Sigmoid colon (tissue), 7 donors: ENCODE results near the gene NRP2. TPM values are rescaled to one million over a fixed set of nuclear protein-coding genes. Genes with fewer than 3 reads are reported as not detected.
A peak's percentile ranks its signal among the peaks of the same experiment; 100 is the strongest.

Source experiments
- DNase-seq: peaks from one replicate; pipeline ENCODE4 v3.0.0-alpha.2; 2019
- H3K27ac ChIP-seq, 4 donors: fragments of 200-600 bp; sonication (generic); one replicate each; pipeline ENCODE4 v1.5.1; 2016 to 2019; ENCODE audit warnings: mild to moderate bottlenecking in 1 of 4
- H3K27me3 ChIP-seq, 3 donors: fragments of 200-600 bp; sonication (generic); one replicate each; pipeline ENCODE4 v1.5.1; 2019; ENCODE audit warnings: mild to moderate bottlenecking in 1 of 3
- H3K36me3 ChIP-seq, 4 donors: fragments of 200-600 bp; sonication (generic); one replicate each; pipeline ENCODE4 v1.5.1; 2016 to 2019
- H3K4me1 ChIP-seq, 4 donors: fragments of 200-600 bp; sonication (generic); one replicate each; pipeline ENCODE4 v1.5.1; 2017 to 2019
- H3K4me3 ChIP-seq, 4 donors: fragments of 200-600 bp; sonication (generic); one replicate each; pipeline ENCODE4 v1.5.1; 2017 to 2019; ENCODE audit warnings: mild to moderate bottlenecking in 2 of 4, moderate library complexity in 1 of 4
- H3K9me3 ChIP-seq, 4 donors: fragments of 200-600 bp in 3 of 4; sonication (generic) in 3 of 4; one replicate each; pipeline versions ENCODE4 v1.5.1 to v1.6.1; 2013 to 2019
- EP300 ChIP-seq, 4 donors: sonication (generic); formaldehyde crosslinking; IDR thresholded peaks; one replicate each; pipeline ENCODE4 v1.6.1; 2017; ENCODE audit warnings: antibody characterized with exemption in 4 of 4
- POLR2A ChIP-seq, 2 donors: fragments of 450-650 bp; IDR thresholded peaks; one replicate each; pipeline ENCODE4 v1.6.1; 2016; ENCODE audit warnings: antibody characterized with exemption in 2 of 2, mild to moderate bottlenecking in 2 of 2, moderate library complexity in 2 of 2
- POLR2AphosphoS5 ChIP-seq, 4 donors: sonication (generic); formaldehyde crosslinking; IDR thresholded peaks; one replicate each; pipeline ENCODE4 v1.6.1; 2017; ENCODE audit warnings: antibody characterized with exemption in 4 of 4
- WGBS, 2 donors: extraction: QIAGEN DNeasy Blood & Tissue Kit; methylation state at CpG; one replicate each; pipeline ENCODE4 v1.1.7; 2013; 5-methylcytosine and 5-hydroxymethylcytosine counted together
- intact Hi-C: fragments of 100-400 bp; cut with DNase I; formaldehyde crosslinking; loops from one replicate; pipeline ENCODE4 v1.15.1; 2023
- polyA plus RNA-seq, 3 donors: library from polyadenylated mRNA; stranded (reverse); fragments of 200-250 nt; gene quantifications; one replicate each; pipeline ENCODE4 v1.2.3, GENCODE V29; 2013
- total RNA-seq, 4 donors: library from RNA; depleted of rRNA; stranded (reverse); fragments of >200 nt; gene quantifications; one replicate each; pipeline ENCODE4 v1.1.0, GENCODE V29; 2016
- TF ChIP-seq, protein P1 (sequence below), 4 experiments: fragments of 450-650 bp in 3 of 4; fragments of 200-600 bp in 1 of 4; IDR thresholded peaks; one replicate each; pipeline ENCODE4 v1.5.1; 2016 to 2019; ENCODE audit warnings: antibody characterized with exemption in 4 of 4, mild to moderate bottlenecking in 3 of 4, moderate library complexity in 2 of 4
- donor health status: healthy with polysubstance abuse.
- donor health status: Bipolar disorder and iron deficiency.
- donor health status: healthy.

NRP2 gene
- total and polyA plus RNA-seq, 7 donors: 2.5 to 348 (median 207) TPM

DNA sequence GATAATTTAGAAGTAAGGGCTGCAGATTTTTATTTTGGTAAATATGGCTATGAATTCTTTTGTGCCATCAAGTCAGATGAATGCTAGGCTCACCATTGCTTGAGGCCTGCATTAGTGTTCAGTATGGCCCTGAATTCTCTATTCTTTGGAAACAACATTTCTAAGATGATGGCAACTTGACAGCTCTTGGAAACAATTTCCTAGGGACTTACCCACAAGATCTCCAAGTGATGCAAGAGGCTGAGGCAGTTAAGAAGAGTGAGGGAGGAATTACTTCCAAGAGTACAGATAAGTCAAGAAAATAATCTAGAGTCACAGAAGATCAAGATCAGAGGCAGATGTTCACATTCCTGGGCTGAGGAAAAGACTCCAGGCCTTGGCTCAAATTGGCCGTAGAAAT, 129.1 kb downstream of the NRP2 start:
- WGBS, 2 donors: 90 to 93% methylated on average over 1 of the region's 1 CpG
- TF ChIP-seq, protein P1, sequence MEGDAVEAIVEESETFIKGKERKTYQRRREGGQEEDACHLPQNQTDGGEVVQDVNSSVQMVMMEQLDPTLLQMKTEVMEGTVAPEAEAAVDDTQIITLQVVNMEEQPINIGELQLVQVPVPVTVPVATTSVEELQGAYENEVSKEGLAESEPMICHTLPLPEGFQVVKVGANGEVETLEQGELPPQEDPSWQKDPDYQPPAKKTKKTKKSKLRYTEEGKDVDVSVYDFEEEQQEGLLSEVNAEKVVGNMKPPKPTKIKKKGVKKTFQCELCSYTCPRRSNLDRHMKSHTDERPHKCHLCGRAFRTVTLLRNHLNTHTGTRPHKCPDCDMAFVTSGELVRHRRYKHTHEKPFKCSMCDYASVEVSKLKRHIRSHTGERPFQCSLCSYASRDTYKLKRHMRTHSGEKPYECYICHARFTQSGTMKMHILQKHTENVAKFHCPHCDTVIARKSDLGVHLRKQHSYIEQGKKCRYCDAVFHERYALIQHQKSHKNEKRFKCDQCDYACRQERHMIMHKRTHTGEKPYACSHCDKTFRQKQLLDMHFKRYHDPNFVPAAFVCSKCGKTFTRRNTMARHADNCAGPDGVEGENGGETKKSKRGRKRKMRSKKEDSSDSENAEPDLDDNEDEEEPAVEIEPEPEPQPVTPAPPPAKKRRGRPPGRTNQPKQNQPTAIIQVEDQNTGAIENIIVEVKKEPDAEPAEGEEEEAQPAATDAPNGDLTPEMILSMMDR (IDR thresholded peaks at IDR 0.05): no peak
- no peak for TF ChIP-seq POLR2AphosphoS5 (IDR thresholded peaks at IDR 0.05)
- TF ChIP-seq POLR2A (IDR thresholded peaks at IDR 0.05): no peak
- TF ChIP-seq EP300 (IDR thresholded peaks at IDR 0.05): no peak
- peak overlapping the region in 1 of 4 donors; percentile 11 for H3K27ac ChIP-seq
- H3K4me3 ChIP-seq: no peak overlapping the region
- no peaks in the 10 kb centered on the region for H3K36me3 ChIP-seq
- no peak for DNase-seq
- H3K4me1 ChIP-seq: peaks cover 0 to 26% (median 14%) of the 10 kb centered on the region in 4 donors
- intact Hi-C loops: no loop called here
- H3K9me3 ChIP-seq: no peaks in the 10 kb centered on the region
- no peaks in the 10 kb centered on the region for H3K27me3 ChIP-seq

DNA sequence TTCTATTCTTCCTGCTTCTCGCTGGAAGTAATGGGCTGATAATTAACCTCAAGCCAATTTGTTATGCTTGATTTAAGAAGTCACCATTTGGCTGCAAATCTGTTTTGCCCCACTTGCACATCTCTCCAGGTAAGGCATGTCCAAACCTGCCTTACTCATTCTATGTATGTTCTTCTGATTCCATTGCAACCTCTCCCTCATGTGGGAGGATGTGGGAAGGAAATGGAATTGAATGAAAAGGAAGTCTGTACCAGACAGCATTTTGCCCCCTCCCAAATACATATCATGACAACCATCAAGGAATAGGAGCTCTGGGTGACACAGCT, 131.7 kb downstream of the NRP2 start:
- 62 to 68% methylated on average over 1 of the region's 1 CpG for WGBS, 2 donors
- H3K4me1 ChIP-seq: peaks cover 0 to 13% (median 2%) of the 10 kb centered on the region in 4 donors
- H3K27ac ChIP-seq: no peak overlapping the region
- H3K9me3 ChIP-seq: no peaks in the 10 kb centered on the region
- H3K27me3 ChIP-seq: no peaks in the 10 kb centered on the region
- H3K4me3 ChIP-seq: no peak overlapping the region
- DNase-seq: no peak
- TF ChIP-seq, protein P1 (IDR thresholded peaks at IDR 0.05): no peak
- TF ChIP-seq POLR2AphosphoS5 (IDR thresholded peaks at IDR 0.05) (no peak), EP300 (IDR thresholded peaks at IDR 0.05) (no peak), POLR2A (IDR thresholded peaks at IDR 0.05) (no peak)
- intact Hi-C loops: no loop called here
- no peaks in the 10 kb centered on the region for H3K36me3 ChIP-seq

DNA sequence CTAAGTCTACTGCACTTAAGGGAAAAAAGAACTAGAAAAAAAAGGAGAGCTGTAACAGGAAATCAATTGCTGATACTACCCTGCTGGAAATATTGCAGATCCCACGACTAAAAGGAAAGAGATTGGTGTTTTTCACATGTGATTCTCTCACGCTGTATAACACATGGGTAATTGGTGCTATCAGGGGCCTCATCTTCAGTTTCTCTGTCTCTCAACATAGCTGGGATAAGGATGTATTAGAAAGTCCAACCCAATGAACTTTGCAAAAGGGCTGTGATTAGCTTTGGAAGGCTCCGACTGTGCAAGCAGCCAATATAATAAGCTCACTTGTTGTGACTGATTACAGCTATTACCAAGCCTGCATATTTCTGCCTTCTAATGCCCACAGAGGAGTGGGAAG, 133.4 kb downstream of the NRP2 start:
- 80 to 82% methylated on average over 3 of the region's 3 CpGs for WGBS, 2 donors
- Histone ChIP-seq H3K4me1 (no peaks in the 10 kb centered on the region), H3K36me3 (no peaks in the 10 kb centered on the region), H3K27ac (no peak overlapping the region), H3K9me3 (no peaks in the 10 kb centered on the region), H3K4me3 (no peak overlapping the region), H3K27me3 (no peaks in the 10 kb centered on the region)
- DNase-seq: no peak
- TF ChIP-seq EP300 (IDR thresholded peaks at IDR 0.05) (no peak), POLR2A (IDR thresholded peaks at IDR 0.05) (no peak), POLR2AphosphoS5 (IDR thresholded peaks at IDR 0.05) (no peak)
- TF ChIP-seq, protein P1 (IDR thresholded peaks at IDR 0.05): no peak
- intact Hi-C loops: no loop called here

DNA sequence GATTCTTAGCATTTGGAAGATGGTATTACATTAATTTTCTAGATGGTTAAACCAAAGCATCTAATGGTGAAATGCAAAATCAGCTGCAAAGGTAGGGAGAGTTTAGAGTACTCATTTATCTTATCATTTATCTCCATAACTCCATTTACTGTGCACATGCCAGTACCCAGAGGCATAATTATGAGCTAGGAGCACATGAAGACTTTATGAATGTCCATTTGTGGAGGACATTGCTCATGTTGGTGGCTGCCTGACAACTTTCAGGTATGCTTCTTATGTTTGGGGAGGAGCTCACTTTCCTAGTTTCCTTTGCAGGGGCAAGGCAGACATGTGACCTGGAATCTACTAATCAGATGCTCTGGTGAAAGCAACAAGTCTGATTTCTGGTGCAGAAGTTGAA, 134.0 kb downstream of the NRP2 start:
- TF ChIP-seq EP300 (IDR thresholded peaks at IDR 0.05) (no peak), POLR2A (IDR thresholded peaks at IDR 0.05) (no peak), POLR2AphosphoS5 (IDR thresholded peaks at IDR 0.05) (no peak)
- TF ChIP-seq, protein P1 (IDR thresholded peaks at IDR 0.05): no peak
- H3K4me1 ChIP-seq: no peaks in the 10 kb centered on the region
- H3K27me3 ChIP-seq: no peaks in the 10 kb centered on the region
- no peaks in the 10 kb centered on the region for H3K36me3 ChIP-seq
- no peak for DNase-seq
- no peak overlapping the region for H3K27ac ChIP-seq
- no peak overlapping the region for H3K4me3 ChIP-seq
- H3K9me3 ChIP-seq: no peaks in the 10 kb centered on the region
- intact Hi-C loops: no loop called here

DNA sequence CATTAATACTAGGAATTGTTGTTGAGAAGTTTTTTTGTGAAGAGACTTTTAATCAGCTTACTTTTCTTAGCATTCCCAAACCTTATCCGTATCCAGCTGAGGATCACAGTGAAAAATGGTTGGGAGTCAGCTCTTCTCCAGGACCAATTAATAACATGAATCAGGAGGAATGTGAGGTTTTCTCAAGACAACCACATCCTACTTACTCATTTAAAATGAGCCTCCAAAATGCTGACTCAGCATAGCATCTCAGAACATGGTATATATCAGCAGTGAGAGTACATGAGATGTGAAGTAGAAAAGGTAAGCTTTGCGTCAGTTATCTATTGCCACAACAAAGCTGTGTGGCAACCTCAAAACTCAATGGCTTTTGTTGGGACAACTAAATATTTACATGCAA, 140.3 kb downstream of the NRP2 start:
- Histone ChIP-seq H3K36me3 (no peaks in the 10 kb centered on the region), H3K27ac (no peak overlapping the region), H3K4me1 (peaks cover 0 to 9% (median 3%) of the 10 kb centered on the region in 4 donors), H3K9me3 (no peaks in the 10 kb centered on the region), H3K4me3 (no peak overlapping the region), H3K27me3 (no peaks in the 10 kb centered on the region)
- intact Hi-C loops: no loop called here
- no peak for DNase-seq
- WGBS, 2 donors: 97% methylated on average over 2 of the region's 2 CpGs
- TF ChIP-seq, protein P1 (IDR thresholded peaks at IDR 0.05): no peak
- no peak for TF ChIP-seq EP300 (IDR thresholded peaks at IDR 0.05)
- TF ChIP-seq POLR2A (IDR thresholded peaks at IDR 0.05): no peak
- TF ChIP-seq POLR2AphosphoS5 (IDR thresholded peaks at IDR 0.05): no peak
